ENCODE data around the gene PRCD. TPM values are rescaled to one million over a fixed set of nuclear protein-coding genes. Genes with fewer than 3 reads are reported as not detected.

The PRCD gene
- total RNA-seq, 2 donors from 2014 or later: 1.9 to 2.4 TPM

DNA sequence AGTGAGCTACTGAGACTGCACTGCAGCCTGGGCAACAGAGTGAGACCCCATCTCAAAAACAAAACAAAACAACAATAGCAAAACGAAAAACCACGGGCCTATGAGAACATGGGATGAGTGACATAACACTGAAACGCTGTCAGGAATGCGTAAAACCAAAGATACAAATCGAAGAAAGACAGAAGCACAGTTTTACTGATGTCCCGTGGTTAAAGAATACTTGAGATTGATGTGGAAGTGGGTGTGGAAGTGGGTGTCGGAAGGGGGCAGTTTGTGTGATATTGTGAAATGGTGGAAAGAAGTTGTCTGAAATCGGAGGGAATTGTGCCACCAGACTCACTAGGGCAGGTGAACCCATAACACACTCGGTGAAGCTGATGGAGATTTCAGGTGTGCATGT is 36.3 kb downstream of the PRCD start:
- Histone ChIP-seq H3K27me3 (replicated peaks; ENCODE audit: insufficient read depth) (no peaks in the 10 kb centered on the region), H3K4me1 (ENCODE audit: control insufficient read depth in 1 of 2, low read depth in 2 of 2) (no peaks in the 10 kb centered on the region), H3K4me3 (no peak overlapping the region), H3K36me3 (no peaks in the 10 kb centered on the region), H3K27ac (no peak overlapping the region), H3K9me3 (no peaks in the 10 kb centered on the region)
- TF ChIP-seq, protein P1, sequence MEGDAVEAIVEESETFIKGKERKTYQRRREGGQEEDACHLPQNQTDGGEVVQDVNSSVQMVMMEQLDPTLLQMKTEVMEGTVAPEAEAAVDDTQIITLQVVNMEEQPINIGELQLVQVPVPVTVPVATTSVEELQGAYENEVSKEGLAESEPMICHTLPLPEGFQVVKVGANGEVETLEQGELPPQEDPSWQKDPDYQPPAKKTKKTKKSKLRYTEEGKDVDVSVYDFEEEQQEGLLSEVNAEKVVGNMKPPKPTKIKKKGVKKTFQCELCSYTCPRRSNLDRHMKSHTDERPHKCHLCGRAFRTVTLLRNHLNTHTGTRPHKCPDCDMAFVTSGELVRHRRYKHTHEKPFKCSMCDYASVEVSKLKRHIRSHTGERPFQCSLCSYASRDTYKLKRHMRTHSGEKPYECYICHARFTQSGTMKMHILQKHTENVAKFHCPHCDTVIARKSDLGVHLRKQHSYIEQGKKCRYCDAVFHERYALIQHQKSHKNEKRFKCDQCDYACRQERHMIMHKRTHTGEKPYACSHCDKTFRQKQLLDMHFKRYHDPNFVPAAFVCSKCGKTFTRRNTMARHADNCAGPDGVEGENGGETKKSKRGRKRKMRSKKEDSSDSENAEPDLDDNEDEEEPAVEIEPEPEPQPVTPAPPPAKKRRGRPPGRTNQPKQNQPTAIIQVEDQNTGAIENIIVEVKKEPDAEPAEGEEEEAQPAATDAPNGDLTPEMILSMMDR (IDR thresholded peaks at IDR 0.05): no peak
- DNase-seq (ENCODE audit: low spot score) (no peak), ATAC-seq (ENCODE audit: insufficient number of reproducible peaks, low FRiP score, low read depth) (no peak)

DNA sequence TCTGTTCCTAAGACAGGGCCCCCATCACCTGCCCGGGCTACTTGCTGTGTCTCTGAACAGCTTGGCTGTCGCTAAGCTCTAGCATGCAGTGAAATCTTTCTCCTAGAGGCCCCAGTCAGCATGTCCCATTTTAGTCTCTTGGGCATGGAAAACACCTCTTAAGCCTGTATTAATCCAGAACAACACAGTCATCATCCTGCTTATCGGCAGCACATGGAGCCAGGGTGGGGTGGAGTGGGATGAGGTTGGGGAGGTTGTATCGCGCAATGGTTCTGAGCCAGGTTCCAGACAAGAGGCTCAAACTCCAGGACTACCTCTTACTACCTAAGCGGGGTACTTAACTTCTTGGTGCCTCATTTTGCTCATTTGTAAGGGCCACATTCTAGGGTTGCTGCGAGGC is 38.0 kb downstream of the PRCD start:
- no peak for ATAC-seq (ENCODE audit: insufficient number of reproducible peaks, low FRiP score, low read depth)
- Histone ChIP-seq H3K4me3 (no peak overlapping the region), H3K36me3 (no peaks in the 10 kb centered on the region), H3K9me3 (no peaks in the 10 kb centered on the region), H3K27me3 (replicated peaks; ENCODE audit: insufficient read depth) (no peaks in the 10 kb centered on the region), H3K27ac (no peak overlapping the region), H3K4me1 (ENCODE audit: control insufficient read depth in 1 of 2, low read depth in 2 of 2) (no peaks in the 10 kb centered on the region)
- TF ChIP-seq, protein P1 (IDR thresholded peaks at IDR 0.05): no peak
- no peak for DNase-seq (ENCODE audit: low spot score)

DNA sequence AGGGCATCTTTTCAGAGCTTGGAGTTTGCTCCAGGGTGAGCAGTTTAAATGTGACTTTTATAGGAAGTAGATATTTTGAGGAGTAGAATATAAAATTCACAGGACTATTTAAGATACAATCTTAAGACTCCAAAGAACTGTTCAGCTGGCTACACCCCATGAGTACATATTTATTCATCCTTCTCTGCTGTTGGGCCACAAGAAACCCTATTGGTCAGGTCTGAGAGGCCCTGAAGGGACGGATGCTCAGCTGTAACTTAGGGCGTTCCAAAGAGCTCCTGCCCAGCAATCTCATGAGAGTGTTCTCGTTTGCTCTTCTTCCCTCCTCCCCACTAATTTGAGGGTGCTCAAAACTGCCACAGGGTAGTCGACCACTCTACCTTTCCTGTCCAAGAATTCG is 38.5 kb downstream of the PRCD start:
- Histone ChIP-seq H3K4me3 (no peak overlapping the region), H3K9me3 (no peaks in the 10 kb centered on the region), H3K27me3 (replicated peaks; ENCODE audit: insufficient read depth) (no peaks in the 10 kb centered on the region), H3K4me1 (ENCODE audit: control insufficient read depth in 1 of 2, low read depth in 2 of 2) (no peaks in the 10 kb centered on the region), H3K27ac (no peak overlapping the region), H3K36me3 (no peaks in the 10 kb centered on the region)
- no peak for ATAC-seq (ENCODE audit: insufficient number of reproducible peaks, low FRiP score, low read depth)
- no peak for DNase-seq (ENCODE audit: low spot score)
- TF ChIP-seq, protein P1 (IDR thresholded peaks at IDR 0.05): no peak

GRCh38 chr17:76579281-76579680 is 39.4 kb downstream of the PRCD start:
- Histone ChIP-seq H3K36me3 (no peaks in the 10 kb centered on the region), H3K4me1 (ENCODE audit: control insufficient read depth in 1 of 2, low read depth in 2 of 2) (no peaks in the 10 kb centered on the region), H3K4me3 (no peak overlapping the region), H3K27me3 (replicated peaks; ENCODE audit: insufficient read depth) (no peaks in the 10 kb centered on the region), H3K9me3 (no peaks in the 10 kb centered on the region), H3K27ac (no peak overlapping the region)
- no peak for DNase-seq (ENCODE audit: low spot score)
- TF ChIP-seq, protein P1 (IDR thresholded peaks at IDR 0.05): no peak
- ATAC-seq (ENCODE audit: insufficient number of reproducible peaks, low FRiP score, low read depth): no peak

GRCh38 chr17:76581515-76581914 is 41.7 kb downstream of the PRCD start:
- no peaks in the 10 kb centered on the region for H3K27me3 ChIP-seq (replicated peaks; ENCODE audit: insufficient read depth)
- DNase-seq (ENCODE audit: low spot score) (no peak), ATAC-seq (ENCODE audit: insufficient number of reproducible peaks, low FRiP score, low read depth) (no peak)
- H3K36me3 ChIP-seq: no peaks in the 10 kb centered on the region
- TF ChIP-seq, protein P1 (IDR thresholded peaks at IDR 0.05): no peak
- peaks cover 12 to 16% of the 10 kb centered on the region in 2 donors for H3K4me1 ChIP-seq (ENCODE audit: control insufficient read depth in 1 of 2, low read depth in 2 of 2)
- no peak overlapping the region for H3K4me3 ChIP-seq
- no peaks in the 10 kb centered on the region for H3K9me3 ChIP-seq
- no peak overlapping the region for H3K27ac ChIP-seq
